ENCODE data around the gene ADGRA1. TPM values are rescaled to one million over a fixed set of nuclear protein-coding genes. Genes with fewer than 3 reads are reported as not detected.
A peak's percentile ranks its signal among the peaks of the same experiment; 100 is the strongest.
"Not testable (repeated sequence)": the region's sequence is repeated elsewhere in the genome, so short reads cannot be mapped to it uniquely, and the experiment has no call there.

Gene ADGRA1
- total RNA-seq, 4 donors from 2014 or later: 0.07 to 1.0 TPM; not detected in 2

DNA sequence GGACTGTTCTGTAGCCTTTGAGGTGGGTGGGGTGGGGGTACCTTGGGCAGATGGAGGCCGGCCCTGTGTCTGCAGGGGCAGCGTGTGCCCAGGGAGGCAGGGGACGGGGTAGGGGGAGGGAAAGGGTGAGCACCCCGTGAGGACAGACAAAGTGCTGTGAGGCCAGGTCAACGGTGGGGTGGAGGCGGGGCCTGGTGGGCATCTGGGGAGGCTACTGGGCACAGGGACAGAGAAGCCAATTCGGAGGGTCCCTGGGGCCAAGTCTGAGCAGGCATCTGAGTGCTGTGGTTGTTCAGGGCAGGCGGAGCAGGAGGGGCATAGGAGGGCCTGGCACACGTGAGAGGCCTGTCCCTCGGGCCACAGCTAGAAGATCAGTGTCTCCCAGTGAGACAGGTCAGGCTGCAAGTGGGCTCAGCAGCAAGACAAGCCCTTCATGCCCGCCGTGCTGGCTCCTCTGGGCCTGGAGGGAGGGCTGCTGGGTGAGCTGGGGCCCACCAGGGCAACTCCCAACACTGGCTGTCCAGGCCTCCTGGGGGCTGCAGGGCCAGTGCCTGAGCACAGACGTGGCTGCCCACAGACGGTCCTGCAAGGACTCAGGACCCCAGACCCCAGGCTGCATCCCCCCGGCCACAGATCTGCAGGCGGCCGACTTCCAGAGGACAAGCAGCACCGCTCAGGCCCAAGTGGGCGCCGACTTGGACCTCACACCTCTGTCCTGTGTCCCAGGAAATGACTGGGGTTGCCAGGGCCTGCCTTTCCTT lies 45.9 kb downstream of the ADGRA1 start:
- Histone ChIP-seq H3K9me3 (no peaks in the 10 kb centered on the region), H3K27me3 (no peaks in the 10 kb centered on the region), H3K36me3 (no peaks in the 10 kb centered on the region), H3K4me1 (no peaks in the 10 kb centered on the region), H3K4me3 (no peak overlapping the region), H3K27ac (no peak overlapping the region)
- TF ChIP-seq, protein P1, sequence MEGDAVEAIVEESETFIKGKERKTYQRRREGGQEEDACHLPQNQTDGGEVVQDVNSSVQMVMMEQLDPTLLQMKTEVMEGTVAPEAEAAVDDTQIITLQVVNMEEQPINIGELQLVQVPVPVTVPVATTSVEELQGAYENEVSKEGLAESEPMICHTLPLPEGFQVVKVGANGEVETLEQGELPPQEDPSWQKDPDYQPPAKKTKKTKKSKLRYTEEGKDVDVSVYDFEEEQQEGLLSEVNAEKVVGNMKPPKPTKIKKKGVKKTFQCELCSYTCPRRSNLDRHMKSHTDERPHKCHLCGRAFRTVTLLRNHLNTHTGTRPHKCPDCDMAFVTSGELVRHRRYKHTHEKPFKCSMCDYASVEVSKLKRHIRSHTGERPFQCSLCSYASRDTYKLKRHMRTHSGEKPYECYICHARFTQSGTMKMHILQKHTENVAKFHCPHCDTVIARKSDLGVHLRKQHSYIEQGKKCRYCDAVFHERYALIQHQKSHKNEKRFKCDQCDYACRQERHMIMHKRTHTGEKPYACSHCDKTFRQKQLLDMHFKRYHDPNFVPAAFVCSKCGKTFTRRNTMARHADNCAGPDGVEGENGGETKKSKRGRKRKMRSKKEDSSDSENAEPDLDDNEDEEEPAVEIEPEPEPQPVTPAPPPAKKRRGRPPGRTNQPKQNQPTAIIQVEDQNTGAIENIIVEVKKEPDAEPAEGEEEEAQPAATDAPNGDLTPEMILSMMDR (IDR thresholded peaks at IDR 0.05): no peak
- no peak for TF ChIP-seq POLR2A (IDR thresholded peaks at IDR 0.05)
- peak; percentile 8 to 9 for DNase-seq
- intact Hi-C loops (cut with DNase I; ENCODE audit: low total_unique reads): no loop called here

DNA sequence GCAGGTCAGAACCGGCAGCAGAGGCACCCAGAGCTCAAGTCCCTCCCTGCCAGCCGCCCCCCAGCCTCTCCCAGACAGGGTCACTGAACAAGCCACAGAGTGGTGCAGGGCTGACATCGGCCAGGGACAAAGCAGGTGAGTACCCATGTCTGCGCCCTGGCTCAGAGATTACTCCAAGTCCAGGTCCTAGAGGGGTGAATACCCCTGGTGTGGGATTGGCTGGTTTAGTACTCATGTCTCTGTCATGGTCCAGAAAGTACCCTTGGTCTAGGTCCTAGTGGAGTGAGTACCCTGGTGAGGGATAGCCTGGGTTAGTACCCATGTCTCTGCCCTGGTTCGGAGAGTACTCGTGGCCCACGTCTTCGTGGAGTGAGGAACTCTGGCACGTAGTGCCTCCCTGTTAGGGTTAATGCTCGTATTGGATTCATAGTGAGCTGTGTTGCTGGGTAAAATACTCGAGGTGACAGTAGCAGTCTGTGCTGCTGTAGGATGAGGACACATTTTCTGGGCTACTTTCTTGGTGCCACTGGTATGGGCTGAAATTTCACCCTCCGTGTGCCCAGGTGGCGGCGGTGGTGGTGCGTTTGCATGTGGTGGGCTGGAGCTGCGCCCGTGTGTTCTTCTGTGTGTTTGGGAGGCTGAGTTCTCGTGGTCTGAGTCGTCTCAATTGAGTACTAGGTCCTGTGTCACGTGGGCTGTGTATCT lies 46.8 kb downstream of the ADGRA1 start:
- H3K36me3 ChIP-seq: no peaks in the 10 kb centered on the region
- intact Hi-C loops (cut with DNase I; ENCODE audit: low total_unique reads): no loop called here
- no peaks in the 10 kb centered on the region for H3K4me1 ChIP-seq
- H3K4me3 ChIP-seq: no peak overlapping the region
- H3K27me3 ChIP-seq: no peaks in the 10 kb centered on the region
- DNase-seq: peak in 1 of 2 donors; percentile 3
- H3K9me3 ChIP-seq: no peaks in the 10 kb centered on the region
- H3K27ac ChIP-seq: no peak overlapping the region
- no peak for TF ChIP-seq POLR2A (IDR thresholded peaks at IDR 0.05)
- TF ChIP-seq, protein P1 (IDR thresholded peaks at IDR 0.05): no peak

DNA sequence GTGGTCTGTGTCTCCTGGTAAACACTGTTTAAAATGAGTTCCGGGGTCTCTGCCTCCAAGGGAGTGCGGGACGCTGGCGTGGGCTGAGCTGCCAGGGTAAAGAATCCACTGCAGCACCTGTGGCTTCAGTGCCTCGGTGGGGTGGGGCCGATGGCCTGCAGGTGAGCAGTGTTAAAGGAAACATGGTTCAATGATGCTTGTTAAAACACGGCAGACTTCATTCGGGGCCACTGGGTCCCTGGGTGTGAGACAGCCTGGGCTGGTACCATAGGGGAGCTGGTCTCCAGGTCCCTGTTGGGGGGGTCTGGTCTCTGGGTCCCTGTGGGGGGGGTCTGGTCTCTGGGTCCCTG lies 47.4 kb downstream of the ADGRA1 start:
- no peak overlapping the region for H3K4me3 ChIP-seq
- intact Hi-C loops (cut with DNase I; ENCODE audit: low total_unique reads): no loop called here
- H3K36me3 ChIP-seq: no peaks in the 10 kb centered on the region
- no peaks in the 10 kb centered on the region for H3K9me3 ChIP-seq
- no peak for TF ChIP-seq POLR2A (IDR thresholded peaks at IDR 0.05)
- TF ChIP-seq, protein P1 (IDR thresholded peaks at IDR 0.05): no peak
- no peak overlapping the region for H3K27ac ChIP-seq
- no peaks in the 10 kb centered on the region for H3K4me1 ChIP-seq
- H3K27me3 ChIP-seq: no peaks in the 10 kb centered on the region
- DNase-seq: peak in 1 of 2 donors; percentile 8

DNA sequence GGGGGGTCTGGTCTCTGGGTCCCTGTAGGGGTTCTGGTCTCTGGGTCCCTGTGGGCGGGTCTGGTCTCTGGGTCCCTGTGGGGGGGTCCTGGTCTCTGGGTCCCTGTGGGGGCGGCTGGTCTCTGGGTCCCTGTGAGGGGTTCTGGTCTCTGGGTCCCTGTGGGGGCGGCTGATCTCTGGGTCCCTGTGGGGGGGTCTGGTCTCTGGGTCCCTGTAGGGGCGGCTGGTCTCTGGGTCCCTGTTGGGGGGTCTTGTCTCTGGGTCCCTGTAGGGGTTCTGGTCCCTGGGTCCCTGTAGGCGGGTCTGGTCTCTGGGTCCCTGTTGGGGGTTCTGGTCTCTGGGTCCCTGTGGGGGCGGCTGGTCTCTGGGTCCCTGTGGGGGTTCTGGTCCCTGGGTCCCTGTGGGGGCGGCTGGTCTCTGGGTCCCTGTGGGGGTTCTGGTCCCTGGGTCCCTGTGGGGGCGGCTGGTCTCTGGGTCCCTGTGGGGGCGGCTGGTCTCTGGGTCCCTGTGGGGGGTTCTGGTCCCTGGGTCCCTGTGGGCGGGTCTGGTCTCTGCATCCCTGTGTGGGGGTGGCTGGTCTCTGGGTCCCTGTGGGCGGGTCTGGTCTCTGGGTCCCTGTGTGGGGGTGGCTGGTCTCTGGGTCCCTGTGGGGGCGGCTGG lies 49.9 kb downstream of the ADGRA1 start:
- H3K4me1 ChIP-seq; H3K27ac ChIP-seq; H3K4me3 ChIP-seq; intact Hi-C loops (cut with DNase I; ENCODE audit: low total_unique reads); H3K9me3 ChIP-seq; H3K27me3 ChIP-seq; H3K36me3 ChIP-seq: not testable (repeated sequence)
- DNase-seq: peak in 1 of 2 donors; percentile 11

DNA sequence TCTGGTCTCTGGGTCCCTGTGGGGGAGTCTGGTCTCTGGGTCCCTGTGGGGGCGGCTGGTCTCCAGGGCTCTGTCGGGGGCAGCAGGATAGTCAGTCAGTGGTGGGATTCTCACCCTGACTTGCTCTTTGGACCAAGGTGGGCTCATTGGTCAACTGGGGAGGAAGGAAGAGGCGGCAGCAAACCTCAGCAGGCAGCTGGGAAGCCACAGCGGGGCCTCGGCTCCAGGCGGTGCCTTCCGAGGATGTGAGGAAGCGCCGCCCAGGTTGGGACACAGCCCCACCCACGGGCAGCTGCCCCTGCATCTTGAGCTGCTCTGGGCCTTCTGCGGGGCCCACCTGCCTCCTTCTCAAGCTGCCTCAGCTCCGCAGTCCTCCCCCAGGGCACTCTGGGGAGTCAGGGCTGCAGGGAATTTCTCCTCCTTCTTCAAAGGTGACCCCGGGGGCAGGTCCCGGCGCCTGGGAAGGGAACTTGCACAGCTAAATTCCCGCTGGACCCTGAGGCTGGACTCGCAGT lies 51.9 kb downstream of the ADGRA1 start:
- no peak overlapping the region for H3K27ac ChIP-seq
- TF ChIP-seq, protein P1 (IDR thresholded peaks at IDR 0.05): no peak
- TF ChIP-seq POLR2A (IDR thresholded peaks at IDR 0.05): no peak
- no peaks in the 10 kb centered on the region for H3K9me3 ChIP-seq
- no peak for DNase-seq
- intact Hi-C loops (cut with DNase I; ENCODE audit: low total_unique reads): no loop called here
- no peak overlapping the region for H3K4me3 ChIP-seq
- H3K27me3 ChIP-seq: no peaks in the 10 kb centered on the region
- no peaks in the 10 kb centered on the region for H3K4me1 ChIP-seq
- H3K36me3 ChIP-seq: no peaks in the 10 kb centered on the region
